ENCODE data around the gene MRPL40.
A peak's percentile ranks its signal among the peaks of the same experiment; 100 is the strongest.
"Not testable (repeated sequence)": the region's sequence is repeated elsewhere in the genome, so short reads cannot be mapped to it uniquely, and the experiment has no call there.

Gene MRPL40

GRCh38 chr22:19443544-19444211 is 11.3 kb downstream of the MRPL40 start:
- no peaks in the 10 kb centered on the region for H3K9me2 ChIP-seq (replicated peaks; ENCODE audit: insufficient read depth, low read length)
- H3K27me3 ChIP-seq (replicated peaks; ENCODE audit: insufficient read depth, low read length), result no peaks in the 10 kb centered on the region
- TF ChIP-seq CTCF (IDR thresholded peaks at IDR 0.05; ENCODE audit: low read length) (no peak), EZH2 (optimal IDR thresholded peaks at IDR 0.05; ENCODE audit: low read depth, low read length) (no peak), EZH2phosphoT487 (IDR thresholded peaks at IDR 0.05; ENCODE audit: low read length) (no peak)
- no peaks in the 10 kb centered on the region for H4K20me1 ChIP-seq (ENCODE audit: insufficient read depth, low read length)
- no peak overlapping the region for H3K4me3 ChIP-seq (ENCODE audit: low read length)
- H3K27ac ChIP-seq (ENCODE audit: low read length), result no peak overlapping the region
- H3F3A ChIP-seq (ENCODE audit: insufficient read depth, low read length), result peaks cover 13% of the 10 kb centered on the region; the same call in 1 of the 2 replicates
- H3K9me3 ChIP-seq (replicated peaks; ENCODE audit: insufficient read depth, low read length), result no peaks in the 10 kb centered on the region
- no peak overlapping the region for H2AFZ ChIP-seq (ENCODE audit: low read length)
- no peak overlapping the region for H3K4me2 ChIP-seq (ENCODE audit: low read depth, low read length)
- H3K36me3 ChIP-seq (replicated peaks; ENCODE audit: insufficient read depth, low read length), result no peaks in the 10 kb centered on the region
- H3K9ac ChIP-seq (ENCODE audit: low read length), result no peak overlapping the region
- H3K79me2 ChIP-seq (ENCODE audit: low read length), result peaks cover 77% of the 10 kb centered on the region
- DNase-seq, result no peak
- peaks cover 7% of the 10 kb centered on the region for H3K4me1 ChIP-seq (ENCODE audit: low read length)

GRCh38 chr22:19445279-19445982 is 13.1 kb downstream of the MRPL40 start:
- DNase-seq; H3K9me2 ChIP-seq (replicated peaks; ENCODE audit: insufficient read depth, low read length); H4K20me1 ChIP-seq (ENCODE audit: insufficient read depth, low read length); H2AFZ ChIP-seq (ENCODE audit: low read length); H3K36me3 ChIP-seq (replicated peaks; ENCODE audit: insufficient read depth, low read length); H3K9ac ChIP-seq (ENCODE audit: low read length); H3K27ac ChIP-seq (ENCODE audit: low read length); H3K9me3 ChIP-seq (replicated peaks; ENCODE audit: insufficient read depth, low read length); H3K4me3 ChIP-seq (ENCODE audit: low read length); H3K27me3 ChIP-seq (replicated peaks; ENCODE audit: insufficient read depth, low read length); H3K4me2 ChIP-seq (ENCODE audit: low read depth, low read length): not testable (repeated sequence)
- peaks cover 24% of the 10 kb centered on the region for H3F3A ChIP-seq (ENCODE audit: insufficient read depth, low read length)
- peaks cover 16% of the 10 kb centered on the region for H3K4me1 ChIP-seq (ENCODE audit: low read length)
- peaks cover 80% of the 10 kb centered on the region for H3K79me2 ChIP-seq (ENCODE audit: low read length)

GRCh38 chr22:19446603-19447329 is 14.4 kb downstream of the MRPL40 start:
- peak overlapping the region; percentile 81 for H3K4me2 ChIP-seq (ENCODE audit: low read depth, low read length)
- H2AFZ ChIP-seq (ENCODE audit: low read length), result peak overlapping the region; percentile 69
- no peaks in the 10 kb centered on the region for H3K27me3 ChIP-seq (replicated peaks; ENCODE audit: insufficient read depth, low read length)
- H3K9me2 ChIP-seq (replicated peaks; ENCODE audit: insufficient read depth, low read length), result no peaks in the 10 kb centered on the region
- H3K27ac ChIP-seq (ENCODE audit: low read length), result peak overlapping the region; percentile 75; the same call in 1 of the 2 replicates
- peaks cover 24% of the 10 kb centered on the region for H3F3A ChIP-seq (ENCODE audit: insufficient read depth, low read length)
- TF ChIP-seq EZH2 (optimal IDR thresholded peaks at IDR 0.05; ENCODE audit: low read depth, low read length) (no peak), EZH2phosphoT487 (IDR thresholded peaks at IDR 0.05; ENCODE audit: low read length) (no peak), CTCF (IDR thresholded peaks at IDR 0.05; ENCODE audit: low read length) (no peak)
- no peak for DNase-seq
- peak overlapping the region; percentile 88 for H3K4me3 ChIP-seq (ENCODE audit: low read length)
- no peaks in the 10 kb centered on the region for H4K20me1 ChIP-seq (ENCODE audit: insufficient read depth, low read length)
- peaks cover 69% of the 10 kb centered on the region for H3K79me2 ChIP-seq (ENCODE audit: low read length)
- peak overlapping the region; percentile 78 for H3K9ac ChIP-seq (ENCODE audit: low read length)
- no peaks in the 10 kb centered on the region for H3K36me3 ChIP-seq (replicated peaks; ENCODE audit: insufficient read depth, low read length)
- no peaks in the 10 kb centered on the region for H3K9me3 ChIP-seq (replicated peaks; ENCODE audit: insufficient read depth, low read length)
- peaks cover 16% of the 10 kb centered on the region for H3K4me1 ChIP-seq (ENCODE audit: low read length)

All from MM.1S (cell line).